Neural cell (in vitro differentiated cells): ENCODE data around the gene LRRK1. TPM values are rescaled to one million over a fixed set of nuclear protein-coding genes. Genes with fewer than 3 reads are reported as not detected.

Source experiments
- H2AFZ ChIP-seq: fragments of 200-600, 300-800 bp; sonication (generic), shearing (Covaris generic); 2 replicates; pipeline ENCODE4 v1.6.0; 2014; ENCODE audit warnings: low read depth, mild to moderate bottlenecking, antibody characterized with exemption, low read length, moderate library complexity
- H3F3A ChIP-seq: fragments of 200-600 bp; shearing (Covaris generic); 2 replicates; pipeline ENCODE4 v1.6.1; 2016; ENCODE audit warnings: mild to moderate bottlenecking, moderate library complexity, mixed read lengths, antibody characterized with exemption, low read length; ENCODE audit not compliant: insufficient read depth, poor library complexity, severe bottlenecking
- H3K27ac ChIP-seq: fragments of 200-600, 300-800 bp; sonication (generic), shearing (Covaris generic); 2 replicates; pipeline ENCODE4 v1.5.1; 2014; ENCODE audit warnings: mild to moderate bottlenecking, low read length, moderate library complexity
- H3K27me3 ChIP-seq: fragments of 300-800, 200-600 bp; sonication (generic), shearing (Covaris generic); 2 replicates; pipeline ENCODE4 v1.6.0; 2014; ENCODE audit warnings: mild to moderate bottlenecking, low read depth, low read length, moderate library complexity; ENCODE audit not compliant: insufficient read depth
- H3K36me3 ChIP-seq: fragments of 300-800, 200-600 bp; sonication (generic), shearing (Covaris generic); 2 replicates; pipeline ENCODE4 v1.5.1; 2014; ENCODE audit warnings: mild to moderate bottlenecking, antibody characterized with exemption, low read length, moderate library complexity; ENCODE audit not compliant: insufficient read depth
- H3K4me2 ChIP-seq: fragments of 300-800, 200-600 bp; sonication (generic), shearing (Covaris generic); 2 replicates; pipeline ENCODE4 v1.6.0; 2014; ENCODE audit warnings: mild to moderate bottlenecking, low read length
- H3K4me3 ChIP-seq: fragments of 300-800, 200-600 bp; sonication (generic), shearing (Covaris generic); 2 replicates; pipeline ENCODE4 v1.5.1; 2014; ENCODE audit warnings: mild to moderate bottlenecking, low read length, moderate library complexity
- H3K79me2 ChIP-seq: fragments of 200-600 bp; shearing (Covaris generic); replicated peaks from 2 replicates; pipeline ENCODE4 v1.6.0; 2014; ENCODE audit warnings: mild to moderate bottlenecking, low read length, moderate library complexity; ENCODE audit not compliant: insufficient read depth
- H3K9ac ChIP-seq: fragments of 300-800, 200-600 bp; sonication (generic), shearing (Covaris generic); 2 replicates; pipeline ENCODE4 v1.6.1; 2016; ENCODE audit warnings: mild to moderate bottlenecking, low read length, mixed read lengths
- H3K9me2 ChIP-seq: fragments of 200-600 bp; shearing (Covaris generic); 2 replicates; pipeline ENCODE4 v1.6.1; 2016; ENCODE audit warnings: mild to moderate bottlenecking, low read length, mixed read lengths; ENCODE audit not compliant: insufficient read depth
- H3K9me3 ChIP-seq: fragments of 200-600, 300-800 bp; sonication (generic), shearing (Covaris generic); 2 replicates; pipeline ENCODE4 v1.6.1; 2016; ENCODE audit warnings: mild to moderate bottlenecking, mixed run types, low read length, moderate library complexity, mixed read lengths
- H4K20me1 ChIP-seq: fragments of 200-600 bp; shearing (Covaris generic); 2 replicates; pipeline ENCODE4 v1.6.1; 2016; ENCODE audit warnings: mild to moderate bottlenecking, mixed run types; ENCODE audit not compliant: insufficient read depth
- CTCF ChIP-seq: fragments of 450-650 bp; IDR thresholded peaks from 2 replicates; pipeline ENCODE4 v1.5.1; 2014; ENCODE audit warnings: antibody characterized with exemption, mild to moderate bottlenecking, moderate library complexity; ENCODE audit not compliant: poor library complexity, severe bottlenecking
- EP300 ChIP-seq: fragments of 450-650 bp; conservative IDR thresholded peaks from 2 replicates; pipeline ENCODE4 v1.6.1; 2014; ENCODE audit warnings: antibody characterized with exemption, mild to moderate bottlenecking, moderate library complexity; ENCODE audit not compliant: poor library complexity, severe bottlenecking
- EZH2 ChIP-seq: fragments of 200-600, 300-800 bp; shearing (Covaris generic), sonication (generic); IDR thresholded peaks from 2 replicates; pipeline ENCODE4 v1.6.1; 2014; ENCODE audit warnings: antibody characterized with exemption, low read length, borderline replicate concordance, mild to moderate bottlenecking; ENCODE audit not compliant: insufficient read depth, poor library complexity, severe bottlenecking
- MXI1 ChIP-seq: fragments of 450-650 bp; conservative IDR thresholded peaks from 2 replicates; pipeline ENCODE4 v1.6.1; 2014; ENCODE audit warnings: antibody characterized with exemption, mild to moderate bottlenecking; ENCODE audit not compliant: poor library complexity, severe bottlenecking
- POLR2AphosphoS5 ChIP-seq: IDR thresholded peaks from 2 replicates; pipeline ENCODE4 v1.6.1; 2012
- RAD21 ChIP-seq: fragments of 450-650 bp; conservative IDR thresholded peaks from 2 replicates; pipeline ENCODE4 v1.6.1; 2014; ENCODE audit warnings: antibody characterized with exemption, mild to moderate bottlenecking, moderate library complexity
- REST ChIP-seq: IDR thresholded peaks from 2 replicates; pipeline ENCODE4 v1.6.1; 2012; ENCODE audit warnings: borderline replicate concordance
- SMC3 ChIP-seq: fragments of 450-650 bp; conservative IDR thresholded peaks from 2 replicates; pipeline ENCODE4 v1.6.1; 2014; ENCODE audit warnings: antibody characterized with exemption, mild to moderate bottlenecking, moderate library complexity; ENCODE audit not compliant: poor library complexity
- TAF1 ChIP-seq: IDR thresholded peaks from 2 replicates; pipeline ENCODE4 v1.6.1; 2012; ENCODE audit warnings: low read depth
- polyA plus RNA-seq: library from polyadenylated mRNA; depleted of rRNA; stranded (reverse); fragments of >200 nt; gene quantifications from 2 replicates; pipeline ENCODE4 v1.2.3, GENCODE V29; 2014

LRRK1 gene
- polyA plus RNA-seq, 1 donor from 2014 or later = 0.06 TPM

GRCh38 chr15:101025501-101025885 lies 106.3 kb downstream of the LRRK1 start:
- no peak overlapping the region for H2AFZ ChIP-seq
- no peak overlapping the region for H3K4me3 ChIP-seq
- H3K27ac ChIP-seq = no peak overlapping the region
- H3K9ac ChIP-seq = no peak overlapping the region
- no peaks in the 10 kb centered on the region for H4K20me1 ChIP-seq
- no peaks in the 10 kb centered on the region for H3K36me3 ChIP-seq
- no peaks in the 10 kb centered on the region for H3K79me2 ChIP-seq
- no peaks in the 10 kb centered on the region for H3K9me3 ChIP-seq
- TF ChIP-seq EP300 (no peak), TAF1 (no peak), CTCF (no peak), RAD21 (no peak), SMC3 (no peak), POLR2AphosphoS5 (no peak), MXI1 (no peak), REST (no peak), EZH2 (no peak)
- no peaks in the 10 kb centered on the region for H3F3A ChIP-seq
- H3K27me3 ChIP-seq = no peaks in the 10 kb centered on the region
- H3K9me2 ChIP-seq = no peaks in the 10 kb centered on the region
- no peak overlapping the region for H3K4me2 ChIP-seq

GRCh38 chr15:101025896-101026631 lies 106.9 kb downstream of the LRRK1 start:
- Histone ChIP-seq H3K27ac (no peak overlapping the region), H3K27me3 (no peaks in the 10 kb centered on the region), H3K79me2 (no peaks in the 10 kb centered on the region), H3K9ac (no peak overlapping the region), H3F3A (no peaks in the 10 kb centered on the region), H3K9me3 (no peaks in the 10 kb centered on the region), H2AFZ (no peak overlapping the region), H3K36me3 (no peaks in the 10 kb centered on the region), H3K9me2 (no peaks in the 10 kb centered on the region), H4K20me1 (no peaks in the 10 kb centered on the region), H3K4me3 (no peak overlapping the region), H3K4me2 (no peak overlapping the region)
- TF ChIP-seq REST (no peak), RAD21 (no peak), SMC3 (no peak), MXI1 (no peak), CTCF (no peak), POLR2AphosphoS5 (no peak), EP300 (no peak), EZH2 (no peak), TAF1 (no peak)
